Measurements from ENCODE around the gene C6orf89.

Gene C6orf89

DNA sequence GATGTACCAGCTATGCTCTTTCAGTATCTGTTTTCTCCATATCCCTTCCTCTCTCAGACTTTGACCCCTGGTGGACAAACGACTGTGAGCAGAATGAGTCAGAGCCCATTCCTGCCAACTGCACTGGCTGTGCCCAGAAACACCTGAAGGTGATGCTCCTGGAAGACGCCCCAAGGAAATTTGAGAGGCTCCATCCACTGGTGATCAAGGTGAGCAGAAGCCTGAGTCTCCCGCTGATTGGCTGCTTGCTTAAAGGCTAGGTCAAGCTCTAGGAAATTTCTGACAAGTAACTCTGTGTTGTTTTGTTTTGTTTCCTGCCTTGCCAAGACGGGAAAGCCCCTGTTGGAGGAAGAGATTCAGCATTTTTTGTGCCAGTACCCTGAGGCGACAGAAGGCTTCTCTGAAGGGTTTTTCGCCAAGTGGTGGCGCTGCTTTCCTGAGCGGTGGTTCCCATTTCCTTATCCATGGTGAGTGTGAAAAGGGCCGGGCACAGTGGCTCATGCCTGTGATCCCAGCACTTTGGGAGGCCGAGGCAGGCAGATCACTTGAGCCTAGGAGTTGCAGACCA, 28.6 kb downstream of the C6orf89 start:
- Histone ChIP-seq H3K9me3 (ENCODE audit: control insufficient read depth, insufficient read depth, low read length) (no peaks in the 10 kb centered on the region), H3K4me1 (ENCODE audit: insufficient read depth, low read length) (peaks cover 2% of the 10 kb centered on the region; the same call in 1 of the 2 replicates), H3K36me3 (ENCODE audit: insufficient read depth, low read length) (no peaks in the 10 kb centered on the region), H3K9ac (ENCODE audit: low read depth, low read length) (no peak overlapping the region)

DNA sequence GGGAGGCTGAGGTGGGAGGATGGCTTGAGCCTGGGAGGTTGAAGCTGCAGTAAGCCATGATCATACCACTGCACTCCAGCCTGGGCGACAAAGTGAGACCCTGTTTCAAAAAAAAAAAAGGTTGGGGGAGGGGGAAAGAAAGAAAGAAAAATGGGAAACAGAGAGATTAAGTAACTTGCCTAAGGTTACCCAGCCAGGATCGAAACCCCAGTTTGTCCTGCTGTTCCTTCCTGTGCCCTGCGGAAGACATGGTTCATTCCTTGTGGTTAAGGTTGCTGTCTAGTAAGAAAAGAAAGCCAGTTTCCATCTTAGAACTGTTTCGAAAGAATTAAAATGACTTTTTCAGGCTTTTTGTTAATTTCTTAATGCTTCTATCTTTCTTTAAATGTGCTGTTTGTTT, 29.8 kb downstream of the C6orf89 start:
- Histone ChIP-seq H3K36me3 (ENCODE audit: insufficient read depth, low read length) (no peaks in the 10 kb centered on the region), H3K4me1 (ENCODE audit: insufficient read depth, low read length) (peaks cover 2% of the 10 kb centered on the region; the same call in 1 of the 2 replicates), H3K9ac (ENCODE audit: low read depth, low read length) (no peak overlapping the region), H3K9me3 (ENCODE audit: control insufficient read depth, insufficient read depth, low read length) (no peaks in the 10 kb centered on the region)

DNA sequence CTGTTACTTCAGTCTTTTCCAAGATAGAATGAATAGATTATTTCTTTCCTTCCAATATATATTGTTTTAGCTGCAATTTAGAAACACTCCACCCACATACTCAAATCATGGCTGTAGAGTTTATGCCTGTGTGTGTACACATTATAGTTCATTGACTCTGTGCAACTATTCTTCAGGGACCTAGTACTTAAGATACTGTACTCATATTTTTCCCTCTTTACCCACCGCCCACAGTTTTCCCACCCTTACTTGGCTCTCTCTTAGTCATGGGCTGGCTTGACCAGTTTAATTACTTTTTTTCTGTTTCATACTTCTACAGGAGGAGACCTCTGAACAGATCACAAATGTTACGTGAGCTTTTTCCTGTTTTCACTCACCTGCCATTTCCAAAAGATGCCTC, 30.4 kb downstream of the C6orf89 start:
- H3K9ac ChIP-seq (ENCODE audit: low read depth, low read length) = no peak overlapping the region
- H3K9me3 ChIP-seq (ENCODE audit: control insufficient read depth, insufficient read depth, low read length) = no peaks in the 10 kb centered on the region
- no peaks in the 10 kb centered on the region for H3K36me3 ChIP-seq (ENCODE audit: insufficient read depth, low read length)
- peaks cover 2% of the 10 kb centered on the region; the same call in 1 of the 2 replicates for H3K4me1 ChIP-seq (ENCODE audit: insufficient read depth, low read length)

GRCh38 chr6:36917541-36918193, 31.9 kb downstream of the C6orf89 start:
- H3K36me3 ChIP-seq (ENCODE audit: insufficient read depth, low read length) = no peaks in the 10 kb centered on the region
- H3K9ac ChIP-seq (ENCODE audit: low read depth, low read length) = no peak overlapping the region
- H3K4me1 ChIP-seq (ENCODE audit: insufficient read depth, low read length) = peaks cover 2% of the 10 kb centered on the region; the same call in 1 of the 2 replicates
- no peaks in the 10 kb centered on the region for H3K9me3 ChIP-seq (ENCODE audit: control insufficient read depth, insufficient read depth, low read length)

DNA sequence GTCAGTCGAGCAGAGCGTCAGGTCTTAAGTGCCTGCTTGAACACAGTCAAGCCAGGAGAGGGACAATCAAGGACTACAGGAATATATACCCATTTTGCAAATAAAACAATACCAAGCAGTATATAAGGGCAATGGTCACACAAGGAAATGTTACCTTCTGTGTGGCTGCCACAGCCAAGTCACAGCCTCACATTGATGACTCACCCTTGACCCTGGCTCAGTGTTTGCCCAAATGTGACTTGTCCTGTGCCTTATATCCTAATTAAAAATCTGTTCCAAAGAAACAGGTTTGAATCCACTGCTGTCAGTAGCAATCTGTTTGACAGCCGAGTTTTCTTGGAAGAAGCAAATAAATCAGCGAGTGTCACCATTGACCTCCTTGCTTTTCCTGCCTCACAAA, 34.3 kb downstream of the C6orf89 start:
- H3K9me3 ChIP-seq (ENCODE audit: control insufficient read depth, insufficient read depth, low read length) = no peaks in the 10 kb centered on the region
- H3K9ac ChIP-seq (ENCODE audit: low read depth, low read length) = no peak overlapping the region
- H3K4me1 ChIP-seq (ENCODE audit: insufficient read depth, low read length) = 0 out of 2 replicates have a peak, but pooled peaks cover 2% of the 10 kb centered on the region
- no peaks in the 10 kb centered on the region for H3K36me3 ChIP-seq (ENCODE audit: insufficient read depth, low read length)

GRCh38 chr6:36920546-36920945, 34.8 kb downstream of the C6orf89 start:
- Histone ChIP-seq H3K4me1 (ENCODE audit: insufficient read depth, low read length) (0 out of 2 replicates have a peak, but pooled peaks cover 2% of the 10 kb centered on the region), H3K36me3 (ENCODE audit: insufficient read depth, low read length) (no peaks in the 10 kb centered on the region), H3K9ac (ENCODE audit: low read depth, low read length) (no peak overlapping the region), H3K9me3 (ENCODE audit: control insufficient read depth, insufficient read depth, low read length) (no peaks in the 10 kb centered on the region)

DNA sequence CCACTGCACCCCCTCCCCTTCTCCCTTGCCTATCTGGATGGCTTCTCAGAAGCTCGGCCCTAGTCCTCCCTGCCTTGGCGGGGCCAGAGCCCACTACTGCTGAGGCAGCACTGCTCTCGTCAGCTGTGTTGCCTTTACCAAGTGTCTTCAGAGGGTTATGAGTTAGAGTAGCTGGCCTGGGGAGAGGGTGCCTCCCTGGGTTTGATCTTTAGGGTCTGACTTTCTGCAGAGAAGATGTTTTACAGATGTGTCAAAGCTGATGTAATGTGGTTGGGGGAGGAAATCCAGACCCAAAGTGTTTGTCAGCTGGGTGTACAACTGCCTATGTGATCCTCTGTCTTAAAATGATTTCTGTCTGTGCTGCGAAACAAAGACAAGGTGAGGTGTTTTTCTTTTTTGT, 38.4 kb downstream of the C6orf89 start:
- Histone ChIP-seq H3K4me1 (ENCODE audit: insufficient read depth, low read length) (0 out of 2 replicates have a peak, but pooled peaks cover 2% of the 10 kb centered on the region), H3K9me3 (ENCODE audit: control insufficient read depth, insufficient read depth, low read length) (no peaks in the 10 kb centered on the region), H3K36me3 (ENCODE audit: insufficient read depth, low read length) (no peaks in the 10 kb centered on the region), H3K9ac (ENCODE audit: low read depth, low read length) (no peak overlapping the region)

GRCh38 chr6:36924778-36925374, 39.1 kb downstream of the C6orf89 start:
- H3K9me3 ChIP-seq (ENCODE audit: control insufficient read depth, insufficient read depth, low read length) = no peaks in the 10 kb centered on the region
- no peaks in the 10 kb centered on the region for H3K36me3 ChIP-seq (ENCODE audit: insufficient read depth, low read length)
- no peak overlapping the region for H3K9ac ChIP-seq (ENCODE audit: low read depth, low read length)
- H3K4me1 ChIP-seq (ENCODE audit: insufficient read depth, low read length) = no peaks in the 10 kb centered on the region; the same call in 1 of the 2 replicates

DNA sequence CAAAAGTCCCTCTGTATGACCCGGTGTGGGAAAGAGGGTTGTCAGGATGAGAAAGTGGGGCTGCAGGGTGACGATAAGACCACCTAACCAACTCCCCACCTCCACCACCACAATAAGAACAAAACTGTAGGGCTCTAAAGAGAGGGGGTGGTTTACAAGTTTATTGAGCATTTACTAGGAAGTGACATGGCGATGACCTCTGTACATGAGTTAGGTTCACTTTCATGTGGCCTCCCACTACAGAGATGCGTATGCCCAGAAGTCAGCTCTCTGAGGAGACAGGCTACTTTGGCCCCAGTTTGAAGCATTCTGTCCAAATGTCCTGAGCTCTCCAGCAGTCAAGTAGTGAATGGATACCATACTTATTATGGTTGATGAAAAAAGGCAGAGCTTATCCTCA, 40.1 kb downstream of the C6orf89 start:
- H3K9me3 ChIP-seq (ENCODE audit: control insufficient read depth, insufficient read depth, low read length) = no peaks in the 10 kb centered on the region
- no peaks in the 10 kb centered on the region; the same call in 1 of the 2 replicates for H3K4me1 ChIP-seq (ENCODE audit: insufficient read depth, low read length)
- no peaks in the 10 kb centered on the region for H3K36me3 ChIP-seq (ENCODE audit: insufficient read depth, low read length)
- no peak overlapping the region for H3K9ac ChIP-seq (ENCODE audit: low read depth, low read length)

DNA sequence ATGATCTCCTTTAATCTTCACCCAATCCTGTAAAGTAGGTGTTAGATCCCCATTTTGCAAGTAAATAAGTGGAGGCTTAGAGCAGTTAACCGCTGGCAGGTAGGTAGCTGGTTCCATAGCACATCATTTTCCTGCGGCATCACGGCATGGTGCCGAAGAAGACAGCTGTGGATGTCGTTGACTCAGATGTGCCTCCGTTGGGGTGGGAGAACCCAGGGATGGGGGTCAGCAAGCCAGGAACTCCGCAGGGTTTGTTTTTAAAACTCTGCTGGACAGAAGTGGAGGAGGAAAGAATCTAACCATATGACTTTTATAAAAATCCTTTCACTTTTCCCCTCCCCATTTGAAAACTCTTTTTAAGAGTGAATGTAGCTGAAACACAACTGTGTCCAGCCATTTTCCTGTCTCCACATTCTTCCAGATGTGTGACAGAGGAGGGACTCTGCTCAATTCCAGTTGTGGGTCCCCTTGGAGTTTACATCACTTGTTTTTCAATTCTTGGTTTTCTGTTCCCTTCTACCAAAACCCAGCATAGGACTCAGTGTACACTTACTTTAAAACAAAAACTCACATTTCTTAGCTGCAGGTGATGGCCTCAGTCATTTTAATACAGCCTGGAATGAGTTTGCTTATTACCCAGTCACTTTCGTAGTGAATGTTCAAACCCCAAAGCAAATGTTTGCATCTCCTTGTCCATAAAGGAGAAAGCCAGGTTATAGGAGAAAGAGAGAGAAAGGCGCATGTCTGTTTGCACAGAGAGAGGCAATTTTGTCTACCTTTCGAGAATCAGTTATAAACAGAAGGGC, 41.2 kb downstream of the C6orf89 start:
- H3K36me3 ChIP-seq (ENCODE audit: insufficient read depth, low read length) = no peaks in the 10 kb centered on the region
- H3K9ac ChIP-seq (ENCODE audit: low read depth, low read length) = no peak overlapping the region
- no peaks in the 10 kb centered on the region for H3K9me3 ChIP-seq (ENCODE audit: control insufficient read depth, insufficient read depth, low read length)
- H3K4me1 ChIP-seq (ENCODE audit: insufficient read depth, low read length) = no peaks in the 10 kb centered on the region; the same call in 1 of the 2 replicates

GRCh38 chr6:36927691-36928546, 42.2 kb downstream of the C6orf89 start:
- no peaks in the 10 kb centered on the region for H3K9me3 ChIP-seq (ENCODE audit: control insufficient read depth, insufficient read depth, low read length)
- no peaks in the 10 kb centered on the region; the same call in 1 of the 2 replicates for H3K4me1 ChIP-seq (ENCODE audit: insufficient read depth, low read length)
- no peak overlapping the region for H3K9ac ChIP-seq (ENCODE audit: low read depth, low read length)
- H3K36me3 ChIP-seq (ENCODE audit: insufficient read depth, low read length) = no peaks in the 10 kb centered on the region

DNA sequence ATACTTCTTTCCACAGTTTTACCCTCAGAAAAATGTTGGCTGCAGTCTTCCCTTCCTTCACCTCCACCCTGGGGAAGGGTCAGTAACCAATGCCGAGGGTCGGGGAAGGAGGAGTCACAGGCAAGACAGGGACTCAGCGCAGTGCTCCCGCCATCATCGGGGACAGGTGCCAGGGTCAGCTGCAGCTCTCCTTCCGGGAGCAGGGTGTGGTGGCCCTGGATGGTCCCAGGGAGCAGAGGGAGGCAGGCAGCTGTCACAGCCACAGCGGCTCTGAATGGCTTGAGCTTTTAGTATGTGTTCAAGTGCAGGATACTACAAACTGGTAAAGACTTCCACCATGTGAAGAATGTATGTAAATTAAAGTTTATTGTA, 42.8 kb downstream of the C6orf89 start:
- no peaks in the 10 kb centered on the region; the same call in 1 of the 2 replicates for H3K4me1 ChIP-seq (ENCODE audit: insufficient read depth, low read length)
- H3K9me3 ChIP-seq (ENCODE audit: control insufficient read depth, insufficient read depth, low read length) = no peaks in the 10 kb centered on the region
- H3K9ac ChIP-seq (ENCODE audit: low read depth, low read length) = no peak overlapping the region
- H3K36me3 ChIP-seq (ENCODE audit: insufficient read depth, low read length) = no peaks in the 10 kb centered on the region

DNA sequence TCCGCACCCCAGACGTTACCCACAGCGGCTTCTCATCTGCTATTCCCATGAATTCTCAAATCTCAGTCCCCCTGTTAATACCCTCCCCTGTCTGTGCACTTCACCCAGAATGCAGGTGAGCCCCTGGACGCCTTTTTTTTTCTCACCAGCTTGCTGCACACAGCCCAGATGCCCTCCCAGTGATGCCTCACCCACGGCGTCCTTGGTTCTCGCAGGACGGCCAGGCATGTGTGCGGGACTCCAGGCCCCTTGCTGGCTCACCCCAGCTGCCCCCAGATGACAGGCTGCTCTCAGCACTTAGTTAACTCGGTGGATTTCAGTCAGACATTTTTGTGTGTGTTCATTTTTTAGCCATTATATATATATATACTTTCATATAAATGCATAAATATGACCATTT, 43.4 kb downstream of the C6orf89 start:
- Histone ChIP-seq H3K9me3 (ENCODE audit: control insufficient read depth, insufficient read depth, low read length) (no peaks in the 10 kb centered on the region), H3K4me1 (ENCODE audit: insufficient read depth, low read length) (no peaks in the 10 kb centered on the region; the same call in 1 of the 2 replicates), H3K36me3 (ENCODE audit: insufficient read depth, low read length) (no peaks in the 10 kb centered on the region), H3K9ac (ENCODE audit: low read depth, low read length) (no peak overlapping the region)

DNA sequence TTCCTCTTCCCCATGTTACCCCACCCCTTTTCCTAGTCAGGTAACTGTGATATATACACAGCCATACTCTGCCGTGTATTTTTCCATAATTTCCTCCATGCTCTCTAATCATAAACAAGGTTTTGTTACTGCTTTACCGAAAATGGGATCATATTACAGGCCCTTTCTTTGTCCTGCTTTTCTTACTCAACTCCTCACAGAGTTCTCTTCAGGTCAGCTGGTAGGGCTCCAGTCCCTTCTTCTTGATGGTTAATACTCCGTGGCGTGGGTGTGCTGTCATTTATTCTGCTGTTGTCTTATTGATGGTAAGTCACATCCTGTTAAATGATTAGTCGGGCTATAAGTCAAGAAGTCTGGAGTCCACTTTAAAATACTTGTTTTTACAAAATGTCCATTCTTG, 43.9 kb downstream of the C6orf89 start:
- no peaks in the 10 kb centered on the region; the same call in 1 of the 2 replicates for H3K4me1 ChIP-seq (ENCODE audit: insufficient read depth, low read length)
- H3K36me3 ChIP-seq (ENCODE audit: insufficient read depth, low read length) = no peaks in the 10 kb centered on the region
- no peaks in the 10 kb centered on the region for H3K9me3 ChIP-seq (ENCODE audit: control insufficient read depth, insufficient read depth, low read length)
- H3K9ac ChIP-seq (ENCODE audit: low read depth, low read length) = no peak overlapping the region

All from ES-I3 (cell line).